C4-2B (cell line): ENCODE results near the gene SNTG2.

Experiments
- H3K27ac ChIP-seq: fragments of 450-650 bp; 2 replicates; pipeline ENCODE4 v1.5.1; 2017
- CTCF ChIP-seq: fragments of 450-650 bp; conservative IDR thresholded peaks from 2 replicates; pipeline ENCODE4 v1.5.1; 2017; ENCODE audit warnings: mild to moderate bottlenecking
- ZFX ChIP-seq: fragments of 450-650 bp; IDR thresholded peaks from 2 replicates; pipeline ENCODE4 v1.6.1; 2017

The SNTG2 gene

GRCh38 chr2:1310866-1311265 is 360.2 kb downstream of the SNTG2 start:
- TF ChIP-seq ZFX (no peak), CTCF (no peak)
- H3K27ac ChIP-seq, result no peak overlapping the region

- TF ChIP-seq ZFX, result no peak
- TF ChIP-seq CTCF, result no peak
- H3K27ac ChIP-seq, result no peak overlapping the region
Measured at GRCh38 chr2:1313240-1313924, 362.7 kb downstream of the SNTG2 start.

GRCh38 chr2:1314254-1314653 is 363.6 kb downstream of the SNTG2 start:
- TF ChIP-seq CTCF (no peak), ZFX (no peak)
- H3K27ac ChIP-seq, result no peak overlapping the region

GRCh38 chr2:1318366-1319009 is 367.8 kb downstream of the SNTG2 start:
- TF ChIP-seq CTCF, result no peak
- no peak for TF ChIP-seq ZFX
- no peak overlapping the region for H3K27ac ChIP-seq

- H3K27ac ChIP-seq, result no peak overlapping the region
- TF ChIP-seq ZFX (no peak), CTCF (no peak)
Measured at GRCh38 chr2:1319393-1319792, 368.7 kb downstream of the SNTG2 start.

GRCh38 chr2:1321321-1321720 is 370.7 kb downstream of the SNTG2 start:
- no peak for TF ChIP-seq ZFX
- H3K27ac ChIP-seq, result no peak overlapping the region

- no peak overlapping the region for H3K27ac ChIP-seq
- no peak for TF ChIP-seq ZFX
- no peak for TF ChIP-seq CTCF
Measured at GRCh38 chr2:1324884-1325283, 374.2 kb downstream of the SNTG2 start.

- TF ChIP-seq CTCF (no peak), ZFX (no peak)
- no peak overlapping the region for H3K27ac ChIP-seq
Measured at GRCh38 chr2:1328684-1329083, 378.0 kb downstream of the SNTG2 start.
